Neural cell (in vitro differentiated cells): ENCODE data around the gene ARHGEF37. TPM values are rescaled to one million over a fixed set of nuclear protein-coding genes. Genes with fewer than 3 reads are reported as not detected.

Experiments used
- H2AFZ ChIP-seq: fragments of 200-600, 300-800 bp; sonication (generic), shearing (Covaris generic); 2 replicates; pipeline ENCODE4 v1.6.0; 2014; ENCODE audit warnings: low read depth, mild to moderate bottlenecking, antibody characterized with exemption, low read length, moderate library complexity
- H3F3A ChIP-seq: fragments of 200-600 bp; shearing (Covaris generic); 2 replicates; pipeline ENCODE4 v1.6.1; 2016; ENCODE audit warnings: mild to moderate bottlenecking, moderate library complexity, mixed read lengths, antibody characterized with exemption, low read length; ENCODE audit not compliant: insufficient read depth, poor library complexity, severe bottlenecking
- H3K27ac ChIP-seq: fragments of 200-600, 300-800 bp; sonication (generic), shearing (Covaris generic); 2 replicates; pipeline ENCODE4 v1.5.1; 2014; ENCODE audit warnings: mild to moderate bottlenecking, low read length, moderate library complexity
- H3K27me3 ChIP-seq: fragments of 300-800, 200-600 bp; sonication (generic), shearing (Covaris generic); 2 replicates; pipeline ENCODE4 v1.6.0; 2014; ENCODE audit warnings: mild to moderate bottlenecking, low read depth, low read length, moderate library complexity; ENCODE audit not compliant: insufficient read depth
- H3K36me3 ChIP-seq: fragments of 300-800, 200-600 bp; sonication (generic), shearing (Covaris generic); 2 replicates; pipeline ENCODE4 v1.5.1; 2014; ENCODE audit warnings: mild to moderate bottlenecking, antibody characterized with exemption, low read length, moderate library complexity; ENCODE audit not compliant: insufficient read depth
- H3K4me2 ChIP-seq: fragments of 300-800, 200-600 bp; sonication (generic), shearing (Covaris generic); 2 replicates; pipeline ENCODE4 v1.6.0; 2014; ENCODE audit warnings: mild to moderate bottlenecking, low read length
- H3K4me3 ChIP-seq: fragments of 300-800, 200-600 bp; sonication (generic), shearing (Covaris generic); 2 replicates; pipeline ENCODE4 v1.5.1; 2014; ENCODE audit warnings: mild to moderate bottlenecking, low read length, moderate library complexity
- H3K79me2 ChIP-seq: fragments of 200-600 bp; shearing (Covaris generic); replicated peaks from 2 replicates; pipeline ENCODE4 v1.6.0; 2014; ENCODE audit warnings: mild to moderate bottlenecking, low read length, moderate library complexity; ENCODE audit not compliant: insufficient read depth
- H3K9ac ChIP-seq: fragments of 300-800, 200-600 bp; sonication (generic), shearing (Covaris generic); 2 replicates; pipeline ENCODE4 v1.6.1; 2016; ENCODE audit warnings: mild to moderate bottlenecking, low read length, mixed read lengths
- H3K9me2 ChIP-seq: fragments of 200-600 bp; shearing (Covaris generic); 2 replicates; pipeline ENCODE4 v1.6.1; 2016; ENCODE audit warnings: mild to moderate bottlenecking, low read length, mixed read lengths; ENCODE audit not compliant: insufficient read depth
- H3K9me3 ChIP-seq: fragments of 200-600, 300-800 bp; sonication (generic), shearing (Covaris generic); 2 replicates; pipeline ENCODE4 v1.6.1; 2016; ENCODE audit warnings: mild to moderate bottlenecking, mixed run types, low read length, moderate library complexity, mixed read lengths
- H4K20me1 ChIP-seq: fragments of 200-600 bp; shearing (Covaris generic); 2 replicates; pipeline ENCODE4 v1.6.1; 2016; ENCODE audit warnings: mild to moderate bottlenecking, mixed run types; ENCODE audit not compliant: insufficient read depth
- CTCF ChIP-seq: fragments of 450-650 bp; IDR thresholded peaks from 2 replicates; pipeline ENCODE4 v1.5.1; 2014; ENCODE audit warnings: antibody characterized with exemption, mild to moderate bottlenecking, moderate library complexity; ENCODE audit not compliant: poor library complexity, severe bottlenecking
- EP300 ChIP-seq: fragments of 450-650 bp; conservative IDR thresholded peaks from 2 replicates; pipeline ENCODE4 v1.6.1; 2014; ENCODE audit warnings: antibody characterized with exemption, mild to moderate bottlenecking, moderate library complexity; ENCODE audit not compliant: poor library complexity, severe bottlenecking
- EZH2 ChIP-seq: fragments of 200-600, 300-800 bp; shearing (Covaris generic), sonication (generic); IDR thresholded peaks from 2 replicates; pipeline ENCODE4 v1.6.1; 2014; ENCODE audit warnings: antibody characterized with exemption, low read length, borderline replicate concordance, mild to moderate bottlenecking; ENCODE audit not compliant: insufficient read depth, poor library complexity, severe bottlenecking
- MXI1 ChIP-seq: fragments of 450-650 bp; conservative IDR thresholded peaks from 2 replicates; pipeline ENCODE4 v1.6.1; 2014; ENCODE audit warnings: antibody characterized with exemption, mild to moderate bottlenecking; ENCODE audit not compliant: poor library complexity, severe bottlenecking
- POLR2AphosphoS5 ChIP-seq: IDR thresholded peaks from 2 replicates; pipeline ENCODE4 v1.6.1; 2012
- RAD21 ChIP-seq: fragments of 450-650 bp; conservative IDR thresholded peaks from 2 replicates; pipeline ENCODE4 v1.6.1; 2014; ENCODE audit warnings: antibody characterized with exemption, mild to moderate bottlenecking, moderate library complexity
- REST ChIP-seq: IDR thresholded peaks from 2 replicates; pipeline ENCODE4 v1.6.1; 2012; ENCODE audit warnings: borderline replicate concordance
- SMC3 ChIP-seq: fragments of 450-650 bp; conservative IDR thresholded peaks from 2 replicates; pipeline ENCODE4 v1.6.1; 2014; ENCODE audit warnings: antibody characterized with exemption, mild to moderate bottlenecking, moderate library complexity; ENCODE audit not compliant: poor library complexity
- TAF1 ChIP-seq: IDR thresholded peaks from 2 replicates; pipeline ENCODE4 v1.6.1; 2012; ENCODE audit warnings: low read depth
- polyA plus RNA-seq: library from polyadenylated mRNA; depleted of rRNA; stranded (reverse); fragments of >200 nt; gene quantifications from 2 replicates; pipeline ENCODE4 v1.2.3, GENCODE V29; 2014

The ARHGEF37 gene
- polyA plus RNA-seq, 1 donor from 2014 or later: 0.53 TPM

DNA sequence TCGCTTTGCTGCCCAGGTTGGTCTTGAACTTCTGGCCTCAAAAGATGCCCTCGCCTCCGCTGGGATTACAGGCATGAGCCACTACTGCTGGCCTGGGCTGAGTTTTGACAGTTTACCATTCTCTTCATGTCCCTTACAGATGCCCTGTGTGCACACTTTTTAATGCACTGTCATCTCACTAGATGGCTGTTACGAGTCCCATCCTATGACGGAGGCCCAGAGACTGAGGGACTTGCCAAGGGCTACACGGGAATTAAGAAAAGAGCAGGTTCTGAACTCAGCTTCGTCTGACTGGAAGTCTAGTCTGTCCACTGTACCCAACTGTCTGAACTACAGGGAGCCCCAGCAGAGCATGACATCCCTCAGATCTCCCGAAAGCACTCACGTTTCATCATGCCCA is 63.9 kb downstream of the ARHGEF37 start:
- H3K36me3 ChIP-seq: no peaks in the 10 kb centered on the region
- H3K27ac ChIP-seq: no peak overlapping the region
- TF ChIP-seq EP300: no peak
- TF ChIP-seq SMC3: no peak
- no peak for TF ChIP-seq RAD21
- no peak for TF ChIP-seq EZH2
- no peak for TF ChIP-seq POLR2AphosphoS5
- no peak for TF ChIP-seq REST
- no peak for TF ChIP-seq CTCF
- TF ChIP-seq TAF1: no peak
- no peak for TF ChIP-seq MXI1
- no peaks in the 10 kb centered on the region for H3F3A ChIP-seq
- no peaks in the 10 kb centered on the region for H3K9me2 ChIP-seq
- H2AFZ ChIP-seq: no peak overlapping the region
- no peaks in the 10 kb centered on the region for H4K20me1 ChIP-seq
- H3K4me2 ChIP-seq: no peak overlapping the region
- no peak overlapping the region for H3K9ac ChIP-seq
- no peaks in the 10 kb centered on the region for H3K79me2 ChIP-seq
- no peaks in the 10 kb centered on the region for H3K27me3 ChIP-seq
- no peak overlapping the region for H3K4me3 ChIP-seq
- H3K9me3 ChIP-seq: no peaks in the 10 kb centered on the region

GRCh38 chr5:149645725-149646124 is 64.4 kb downstream of the ARHGEF37 start:
- TF ChIP-seq CTCF: no peak
- no peak for TF ChIP-seq TAF1
- no peak for TF ChIP-seq MXI1
- no peak for TF ChIP-seq SMC3
- no peak for TF ChIP-seq EZH2
- no peak for TF ChIP-seq REST
- TF ChIP-seq RAD21: no peak
- TF ChIP-seq EP300: no peak
- no peak for TF ChIP-seq POLR2AphosphoS5
- H3K9ac ChIP-seq: no peak overlapping the region

More at GRCh38 chr5:149645725-149646124, 64.4 kb downstream of the ARHGEF37 start:
- Histone ChIP-seq H3K9me3 (no peaks in the 10 kb centered on the region), H3K79me2 (no peaks in the 10 kb centered on the region), H3K27me3 (no peaks in the 10 kb centered on the region), H3K4me2 (no peak overlapping the region), H2AFZ (no peak overlapping the region), H3K36me3 (no peaks in the 10 kb centered on the region), H4K20me1 (no peaks in the 10 kb centered on the region), H3K9me2 (no peaks in the 10 kb centered on the region), H3K4me3 (no peak overlapping the region), H3K27ac (no peak overlapping the region), H3F3A (no peaks in the 10 kb centered on the region)
